Measurements from ENCODE around the gene ARGLU1. TPM values are rescaled to one million over a fixed set of nuclear protein-coding genes. Genes with fewer than 3 reads are reported as not detected.

Gene ARGLU1
- total RNA-seq, 1 donor: 127 TPM

DNA sequence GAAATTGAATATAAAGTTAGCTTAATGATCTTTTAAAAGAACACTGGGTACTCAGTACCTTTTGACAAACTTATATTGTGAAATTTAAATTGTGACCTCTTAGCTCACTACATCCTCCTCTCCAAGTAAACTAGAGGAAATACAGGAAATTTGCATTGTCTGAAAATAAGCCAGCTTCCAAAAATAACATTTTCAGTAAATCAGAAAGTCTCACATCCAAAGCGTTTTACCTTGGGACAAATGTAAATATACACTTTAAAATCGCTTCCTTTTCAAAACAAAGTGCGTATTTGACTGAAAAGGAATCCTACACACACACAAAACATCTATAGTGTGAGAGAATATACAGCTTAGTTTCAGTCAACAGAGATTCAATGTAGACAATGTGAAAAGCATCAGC lies 30.4 kb downstream of the ARGLU1 start:
- Histone ChIP-seq H3K4me1 (ENCODE audit: insufficient read depth, low read length) (peaks cover 32% of the 10 kb centered on the region), H3K9me3 (ENCODE audit: low read depth, low read length) (no peaks in the 10 kb centered on the region), H3K4me3 (ENCODE audit: low read length) (no peak overlapping the region), H3K27me3 (ENCODE audit: insufficient read depth, low read length) (peaks cover 22% of the 10 kb centered on the region)

GRCh38 chr13:106536244-106537034 lies 31.5 kb downstream of the ARGLU1 start:
- Histone ChIP-seq H3K27me3 (ENCODE audit: insufficient read depth, low read length) (peaks cover 33% of the 10 kb centered on the region), H3K4me1 (ENCODE audit: insufficient read depth, low read length) (peaks cover 33% of the 10 kb centered on the region), H3K4me3 (ENCODE audit: low read length) (peak overlapping the region; percentile 49), H3K9me3 (ENCODE audit: low read depth, low read length) (no peaks in the 10 kb centered on the region)

- peaks cover 33% of the 10 kb centered on the region for H3K4me1 ChIP-seq (ENCODE audit: insufficient read depth, low read length)
- no peaks in the 10 kb centered on the region for H3K9me3 ChIP-seq (ENCODE audit: low read depth, low read length)
- H3K4me3 ChIP-seq (ENCODE audit: low read length): peak within 1 kb of the TSS; percentile 49
- H3K27me3 ChIP-seq (ENCODE audit: insufficient read depth, low read length): peaks cover 40% of the 10 kb centered on the region
These were observed 32.2 kb downstream of the ARGLU1 start, which contains the start of gene EFNB2 for GRCh38 chr13:106535552-106536243. Gene EFNB2, minus strand, starts transcription at chr13:106535662. Its CDS starts 698 bp downstream, at chr13:106534964.

DNA sequence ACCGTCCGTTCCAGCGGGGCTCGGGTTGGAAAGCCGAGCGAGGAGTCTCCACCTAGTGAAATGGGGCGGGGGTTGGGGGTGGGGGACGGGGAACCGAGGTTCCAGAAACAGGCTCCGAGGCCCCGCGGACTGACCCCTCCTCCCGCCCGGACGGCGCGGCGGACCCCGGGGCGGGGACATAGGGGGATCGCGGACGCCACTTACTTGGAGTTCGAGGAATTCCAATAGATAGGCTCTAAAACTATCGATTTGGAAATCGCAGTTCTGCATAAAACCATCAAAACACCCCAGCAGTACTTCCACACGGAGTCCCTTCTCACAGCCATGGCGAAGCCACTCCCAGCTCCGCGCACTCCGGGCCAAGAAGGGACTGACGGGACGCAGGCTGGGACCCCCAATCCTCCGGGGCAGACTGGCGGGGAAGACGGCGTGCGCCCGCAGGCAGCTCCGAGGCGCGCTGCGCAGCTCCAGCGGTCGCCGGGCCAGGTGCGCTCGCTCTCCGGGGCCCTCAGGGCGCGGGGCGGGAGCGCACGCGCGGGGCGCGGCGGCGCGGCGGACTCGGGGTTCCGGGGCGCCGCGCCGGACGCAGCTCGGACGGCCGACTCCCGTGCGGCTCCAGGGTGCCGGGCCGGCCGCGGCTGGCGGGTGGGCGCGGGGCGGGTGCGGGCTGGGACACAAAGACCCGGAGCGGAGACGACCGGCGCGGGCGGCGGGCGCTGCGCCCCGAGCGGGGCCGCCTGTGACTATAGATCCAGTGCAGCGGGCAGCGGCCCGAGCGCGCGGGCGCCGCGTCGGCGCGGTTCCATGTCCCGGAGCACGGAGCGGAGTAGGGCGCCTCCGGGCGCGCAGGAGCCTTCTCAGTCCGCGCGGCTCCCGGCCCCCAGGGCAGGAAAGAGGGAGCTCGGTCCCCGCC lies 33.0 kb downstream of the ARGLU1 start:
- Histone ChIP-seq H3K4me1 (ENCODE audit: insufficient read depth, low read length) (peaks cover 33% of the 10 kb centered on the region), H3K4me3 (ENCODE audit: low read length) (peak overlapping the region; percentile 49), H3K27me3 (ENCODE audit: insufficient read depth, low read length) (peaks cover 49% of the 10 kb centered on the region), H3K9me3 (ENCODE audit: low read depth, low read length) (no peaks in the 10 kb centered on the region)

DNA sequence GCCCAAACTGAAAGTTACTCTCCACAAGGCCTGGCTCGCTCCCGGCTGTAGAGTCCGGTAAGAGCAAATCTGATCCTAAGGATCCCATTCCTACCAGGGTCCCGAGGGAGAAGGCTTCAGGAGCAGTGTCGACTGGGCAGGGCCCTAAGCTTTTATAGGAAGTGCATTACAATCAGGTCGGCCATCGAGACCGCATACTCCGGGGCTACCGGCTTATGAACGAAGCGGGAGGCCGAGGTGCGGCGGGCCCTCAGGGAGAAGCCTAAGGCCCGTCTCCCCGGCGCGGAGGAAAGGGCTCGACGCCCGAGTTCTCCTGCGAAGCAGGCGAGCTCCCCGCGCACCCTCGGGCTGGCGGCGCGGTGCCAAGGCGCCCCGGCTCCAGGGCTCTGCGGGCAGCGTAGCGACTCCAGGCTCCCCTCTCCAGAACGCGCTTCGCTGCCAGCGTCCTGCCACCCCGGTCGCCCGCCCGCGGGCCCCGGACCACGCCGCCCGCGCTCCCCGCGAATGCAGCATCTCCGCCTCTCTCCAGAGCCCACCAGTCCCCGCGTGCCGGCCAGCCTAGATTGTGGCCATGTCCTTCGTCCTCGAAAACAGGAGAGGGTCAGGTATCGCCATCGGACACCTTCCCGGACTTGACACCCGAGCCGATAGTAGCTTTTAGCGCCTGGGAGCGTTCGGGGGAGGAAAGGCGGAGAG lies 33.8 kb downstream of the ARGLU1 start:
- no peaks in the 10 kb centered on the region for H3K9me3 ChIP-seq (ENCODE audit: low read depth, low read length)
- H3K4me3 ChIP-seq (ENCODE audit: low read length): no peak overlapping the region
- H3K4me1 ChIP-seq (ENCODE audit: insufficient read depth, low read length): peaks cover 33% of the 10 kb centered on the region
- H3K27me3 ChIP-seq (ENCODE audit: insufficient read depth, low read length): peaks cover 56% of the 10 kb centered on the region

DNA sequence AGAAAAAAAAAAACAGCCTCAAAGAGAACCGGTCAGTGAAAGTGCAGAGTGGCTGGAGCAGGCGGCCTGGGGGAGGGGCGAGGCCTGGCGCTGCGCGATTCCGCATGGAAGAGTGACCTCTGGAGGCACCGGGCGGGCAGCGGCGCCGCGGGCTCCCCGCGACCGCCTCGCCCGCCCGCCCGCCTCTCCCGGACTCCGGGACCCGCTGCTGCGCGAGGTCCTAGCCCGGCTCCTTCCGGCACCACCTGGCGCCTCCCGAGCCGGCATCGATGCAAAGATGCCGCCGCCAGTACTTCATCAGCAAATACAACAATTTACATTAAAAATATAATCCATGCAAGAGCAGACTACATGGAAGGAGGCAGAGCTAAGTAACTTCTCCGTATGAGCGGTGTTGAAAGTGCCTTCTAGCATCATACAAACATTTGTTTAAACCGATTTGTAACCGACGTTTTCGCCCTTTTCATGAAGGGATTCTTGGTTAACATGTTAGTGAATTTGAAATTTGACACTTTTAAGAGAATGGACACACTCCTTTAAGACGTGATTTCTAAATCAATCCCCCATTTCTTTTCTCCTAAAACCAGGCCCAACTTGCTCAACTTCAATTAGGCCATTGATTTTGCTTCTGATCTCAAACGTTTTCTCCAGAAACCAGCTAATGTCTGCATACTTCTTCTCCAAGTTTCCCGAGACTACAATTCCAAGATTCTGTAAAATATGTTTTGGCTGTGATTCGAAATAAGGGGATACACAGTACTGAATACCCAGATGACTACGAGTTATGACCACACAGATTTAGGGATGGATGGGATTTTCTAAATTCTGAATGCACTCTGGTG lies 34.6 kb downstream of the ARGLU1 start:
- Histone ChIP-seq H3K27me3 (ENCODE audit: insufficient read depth, low read length) (peaks cover 56% of the 10 kb centered on the region), H3K4me3 (ENCODE audit: low read length) (no peak overlapping the region)

GRCh38 chr13:106532111-106532929 lies 35.6 kb downstream of the ARGLU1 start:
- Histone ChIP-seq H3K4me3 (ENCODE audit: low read length) (no peak overlapping the region), H3K9me3 (ENCODE audit: low read depth, low read length) (no peaks in the 10 kb centered on the region), H3K4me1 (ENCODE audit: insufficient read depth, low read length) (peaks cover 33% of the 10 kb centered on the region), H3K27me3 (ENCODE audit: insufficient read depth, low read length) (peaks cover 56% of the 10 kb centered on the region)

More for the DNA sequence above, 34.6 kb downstream of the ARGLU1 start:
- Histone ChIP-seq H3K4me1 (ENCODE audit: insufficient read depth, low read length) (peaks cover 33% of the 10 kb centered on the region), H3K9me3 (ENCODE audit: low read depth, low read length) (no peaks in the 10 kb centered on the region)

DNA sequence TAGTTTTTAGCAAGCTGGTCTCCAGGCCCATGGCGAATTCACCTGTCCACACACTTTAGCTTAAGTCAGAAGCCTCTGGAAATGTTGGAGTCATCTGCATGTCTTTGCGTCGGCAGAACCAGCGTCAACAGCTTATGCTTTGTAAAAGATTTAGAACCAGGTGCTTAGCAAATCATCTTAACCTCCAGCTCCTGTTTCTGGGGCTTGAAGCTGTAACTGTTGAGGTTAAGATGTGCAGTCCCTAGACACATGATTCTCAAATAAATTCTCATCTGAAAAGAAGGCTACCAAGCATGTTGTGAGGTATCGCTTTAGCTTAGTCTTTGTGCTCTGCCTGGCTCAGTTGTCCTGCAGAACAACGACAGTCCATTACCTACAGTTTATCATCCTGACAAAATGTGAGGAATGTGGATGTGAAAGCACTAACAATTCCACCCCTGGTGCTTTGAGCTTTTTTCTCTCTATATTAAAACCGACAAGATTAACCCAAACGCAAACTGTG lies 36.9 kb downstream of the ARGLU1 start:
- Histone ChIP-seq H3K9me3 (ENCODE audit: low read depth, low read length) (no peaks in the 10 kb centered on the region), H3K4me1 (ENCODE audit: insufficient read depth, low read length) (peaks cover 27% of the 10 kb centered on the region), H3K27me3 (ENCODE audit: insufficient read depth, low read length) (peaks cover 59% of the 10 kb centered on the region), H3K4me3 (ENCODE audit: low read length) (no peak overlapping the region)

- Histone ChIP-seq H3K4me3 (ENCODE audit: low read length) (no peak overlapping the region), H3K9me3 (ENCODE audit: low read depth, low read length) (no peaks in the 10 kb centered on the region), H3K27me3 (ENCODE audit: insufficient read depth, low read length) (peaks cover 59% of the 10 kb centered on the region), H3K4me1 (ENCODE audit: insufficient read depth, low read length) (peaks cover 24% of the 10 kb centered on the region)
These were observed 37.6 kb downstream of the ARGLU1 start for GRCh38 chr13:106530171-106530851.

DNA sequence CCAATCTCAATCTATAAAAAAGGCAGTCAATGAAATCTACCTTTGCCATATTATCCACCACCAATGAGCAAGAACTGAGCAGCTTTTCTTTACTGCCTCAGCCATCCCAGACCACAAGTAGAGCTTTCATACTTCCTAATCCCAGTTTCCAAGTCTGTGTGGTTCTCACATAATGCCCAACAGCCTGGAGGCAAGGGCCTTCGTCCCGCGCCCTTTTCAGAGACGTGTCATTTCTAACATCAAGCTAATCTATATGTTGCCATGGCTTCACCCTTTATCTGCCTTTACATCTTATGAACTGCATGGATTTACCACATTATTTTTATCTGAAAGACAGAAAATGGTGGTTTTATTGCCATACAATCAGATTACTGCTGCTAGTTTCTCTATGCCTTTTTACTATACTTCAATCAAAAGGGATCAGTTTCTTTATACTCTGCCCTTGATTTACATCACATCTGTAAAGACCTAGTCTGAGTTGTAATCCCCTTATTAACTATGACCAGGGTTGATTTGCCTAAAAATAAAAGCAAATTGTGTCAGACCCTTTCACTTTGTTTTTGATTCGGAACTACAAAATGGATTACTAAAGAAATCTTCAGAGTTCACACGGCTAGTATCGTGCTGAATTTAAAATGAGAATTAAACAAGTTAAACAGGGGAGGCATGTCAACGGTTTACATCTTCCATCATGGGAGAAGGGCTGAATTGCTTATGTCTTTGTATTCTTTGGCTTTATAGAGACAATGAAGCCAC lies 38.3 kb downstream of the ARGLU1 start:
- peaks cover 56% of the 10 kb centered on the region for H3K27me3 ChIP-seq (ENCODE audit: insufficient read depth, low read length)
- no peaks in the 10 kb centered on the region for H3K9me3 ChIP-seq (ENCODE audit: low read depth, low read length)
- H3K4me1 ChIP-seq (ENCODE audit: insufficient read depth, low read length): peaks cover 21% of the 10 kb centered on the region
- H3K4me3 ChIP-seq (ENCODE audit: low read length): no peak overlapping the region

DNA sequence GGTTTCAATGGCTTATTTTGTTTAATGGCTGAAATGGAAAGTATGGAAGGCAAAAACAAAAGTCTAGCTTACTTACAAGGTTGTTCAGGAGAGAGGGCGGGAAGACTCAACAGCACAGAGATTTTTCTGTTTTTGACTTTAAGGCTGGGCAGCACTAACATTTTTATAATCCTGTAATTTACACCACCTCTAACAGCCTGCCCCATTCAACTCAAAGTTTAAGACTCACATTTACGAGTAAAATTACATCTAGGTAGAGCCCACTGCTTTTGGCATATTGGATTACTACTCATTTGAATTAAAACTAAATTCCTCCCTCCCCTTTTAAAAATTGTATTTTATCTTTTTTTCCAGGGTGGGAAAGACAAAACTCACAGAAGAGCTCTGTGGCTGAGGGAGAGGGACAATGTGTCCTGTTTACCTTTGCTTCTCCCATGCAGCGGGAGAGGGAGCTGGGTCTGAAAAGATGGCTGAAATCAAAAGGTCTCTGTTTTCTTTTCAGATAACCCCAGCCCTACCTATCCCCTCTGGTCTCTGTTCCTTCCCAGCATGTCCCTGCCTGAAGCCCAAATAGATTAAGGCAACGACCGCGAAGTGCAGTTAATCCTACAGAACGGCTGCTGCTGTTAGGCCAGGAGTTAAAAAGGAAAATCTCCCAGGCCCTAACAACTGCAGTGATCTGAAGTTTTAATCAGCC lies 39.1 kb downstream of the ARGLU1 start:
- Histone ChIP-seq H3K4me3 (ENCODE audit: low read length) (no peak overlapping the region), H3K9me3 (ENCODE audit: low read depth, low read length) (no peaks in the 10 kb centered on the region), H3K27me3 (ENCODE audit: insufficient read depth, low read length) (peaks cover 52% of the 10 kb centered on the region), H3K4me1 (ENCODE audit: insufficient read depth, low read length) (peaks cover 15% of the 10 kb centered on the region)

Measured in mononuclear cell (primary cell).